ENCODE measurements around the gene TPPP3. TPM values are rescaled to one million over a fixed set of nuclear protein-coding genes. Genes with fewer than 3 reads are reported as not detected.

TPPP3 gene
- total RNA-seq, 2 experiments from 2014 or later: not detected

GRCh38 chr16:67412294-67412693 lies 19.0 kb upstream of the TPPP3 start:
- no peak for ATAC-seq
- POLR2A ChIA-PET: interaction anchor here (0.7 kb wide), 1 partner anchor 44 kb away, joined by 5 read pairs; no protein-coding TSS in a partner anchor
- H3K27ac Mint-ChIP-seq: no peak overlapping the region
- no peak overlapping the region for H3K4me3 Mint-ChIP-seq
- no peaks in the 10 kb centered on the region for H3K36me3 Mint-ChIP-seq (ENCODE audit: low read depth)
- CTCF ChIA-PET: interaction anchor here (0.7 to 3.8 kb wide), 2 partner anchors 12 to 15 kb away, joined by 3 to 22 read pairs; no protein-coding TSS in a partner anchor
- no peak for DNase-seq
- H3K9me3 Mint-ChIP-seq (ENCODE audit: insufficient read depth): no peaks in the 10 kb centered on the region
- H3K4me1 Mint-ChIP-seq (ENCODE audit: low read depth): peaks cover 8% of the 10 kb centered on the region
- peaks cover 22% of the 10 kb centered on the region for H3K27me3 Mint-ChIP-seq (ENCODE audit: low read depth)

- no peaks in the 10 kb centered on the region for H3K36me3 Mint-ChIP-seq (ENCODE audit: low read depth)
- H3K27ac Mint-ChIP-seq: no peak overlapping the region
- no peaks in the 10 kb centered on the region for H3K9me3 Mint-ChIP-seq (ENCODE audit: insufficient read depth)
- CTCF ChIA-PET: interaction anchor here (0.8 kb wide), 1 partner anchor 12 kb away, joined by 3 read pairs; no protein-coding TSS in a partner anchor
- H3K27me3 Mint-ChIP-seq (ENCODE audit: low read depth): peaks cover 15% of the 10 kb centered on the region
- peaks cover 4% of the 10 kb centered on the region for H3K4me1 Mint-ChIP-seq (ENCODE audit: low read depth)
- DNase-seq: no peak
- ATAC-seq: no peak
- no peak overlapping the region for H3K4me3 Mint-ChIP-seq
- POLR2A ChIA-PET: no interaction called here
These were observed 18.0 kb upstream of the TPPP3 start for GRCh38 chr16:67411339-67411738.

- no peak for DNase-seq
- no peaks in the 10 kb centered on the region for H3K4me1 Mint-ChIP-seq (ENCODE audit: low read depth)
- POLR2A ChIA-PET: no interaction called here
- ATAC-seq: no peak
- peaks cover 10% of the 10 kb centered on the region for H3K27me3 Mint-ChIP-seq (ENCODE audit: low read depth)
- no peaks in the 10 kb centered on the region for H3K36me3 Mint-ChIP-seq (ENCODE audit: low read depth)
- H3K27ac Mint-ChIP-seq: no peak overlapping the region
- no peaks in the 10 kb centered on the region for H3K9me3 Mint-ChIP-seq (ENCODE audit: insufficient read depth)
- CTCF ChIA-PET: no interaction called here
- no peak overlapping the region for H3K4me3 Mint-ChIP-seq
These were observed 16.3 kb upstream of the TPPP3 start for GRCh38 chr16:67409631-67410030.

GRCh38 chr16:67407788-67408452 lies 14.6 kb upstream of the TPPP3 start:
- H3K9me3 Mint-ChIP-seq (ENCODE audit: insufficient read depth): no peaks in the 10 kb centered on the region
- no peak for ATAC-seq
- H3K4me1 Mint-ChIP-seq (ENCODE audit: low read depth): no peaks in the 10 kb centered on the region
- DNase-seq: no peak
- H3K36me3 Mint-ChIP-seq (ENCODE audit: low read depth): no peaks in the 10 kb centered on the region
- ChIA-PET CTCF (interaction anchor here (0.8 to 1.0 kb wide), 2 partner anchors 20 to 147 kb away, joined by 3 read pairs; no protein-coding TSS in a partner anchor), POLR2A (interaction anchor here (0.6 kb wide), 1 partner anchor 30 kb away, joined by 3 read pairs; no protein-coding TSS in a partner anchor)
- no peak overlapping the region for H3K27ac Mint-ChIP-seq
- H3K4me3 Mint-ChIP-seq: no peak overlapping the region
- H3K27me3 Mint-ChIP-seq (ENCODE audit: low read depth): peaks cover 3% of the 10 kb centered on the region

- H3K27ac Mint-ChIP-seq: no peak overlapping the region
- ATAC-seq: no peak
- ChIA-PET CTCF (interaction anchor here (0.8 to 1.0 kb wide), 2 partner anchors 21 to 147 kb away, joined by 3 read pairs; no protein-coding TSS in a partner anchor), POLR2A (no interaction called here)
- DNase-seq: no peak
- peaks cover 4% of the 10 kb centered on the region for H3K27me3 Mint-ChIP-seq (ENCODE audit: low read depth)
- H3K4me1 Mint-ChIP-seq (ENCODE audit: low read depth): no peaks in the 10 kb centered on the region
- H3K36me3 Mint-ChIP-seq (ENCODE audit: low read depth): no peaks in the 10 kb centered on the region
- no peak overlapping the region for H3K4me3 Mint-ChIP-seq
- no peaks in the 10 kb centered on the region for H3K9me3 Mint-ChIP-seq (ENCODE audit: insufficient read depth)
These were observed 14.0 kb upstream of the TPPP3 start for GRCh38 chr16:67407176-67407787.

GRCh38 chr16:67406111-67406971 lies 13.0 kb upstream of the TPPP3 start:
- no peaks in the 10 kb centered on the region for H3K9me3 Mint-ChIP-seq (ENCODE audit: insufficient read depth)
- ATAC-seq: no peak
- DNase-seq: no peak
- no peaks in the 10 kb centered on the region for H3K36me3 Mint-ChIP-seq (ENCODE audit: low read depth)
- no peaks in the 10 kb centered on the region for H3K4me1 Mint-ChIP-seq (ENCODE audit: low read depth)
- no peak overlapping the region for H3K4me3 Mint-ChIP-seq
- ChIA-PET POLR2A (no interaction called here), CTCF (no interaction called here)
- no peak overlapping the region for H3K27ac Mint-ChIP-seq
- H3K27me3 Mint-ChIP-seq (ENCODE audit: low read depth): peaks cover 9% of the 10 kb centered on the region

GRCh38 chr16:67405336-67405735 lies 12.0 kb upstream of the TPPP3 start:
- no peak overlapping the region for H3K27ac Mint-ChIP-seq
- H3K27me3 Mint-ChIP-seq (ENCODE audit: low read depth): peaks cover 10% of the 10 kb centered on the region
- no peaks in the 10 kb centered on the region for H3K9me3 Mint-ChIP-seq (ENCODE audit: insufficient read depth)
- H3K4me3 Mint-ChIP-seq: no peak overlapping the region
- ATAC-seq (no peak), DNase-seq (no peak)
- H3K36me3 Mint-ChIP-seq (ENCODE audit: low read depth): no peaks in the 10 kb centered on the region
- CTCF ChIA-PET: interaction anchor here (0.6 to 1.3 kb wide), 2 partner anchors 23 to 181 kb away, joined by 3 to 4 read pairs; no protein-coding TSS in a partner anchor
- no peaks in the 10 kb centered on the region for H3K4me1 Mint-ChIP-seq (ENCODE audit: low read depth)
- POLR2A ChIA-PET: no interaction called here

- Mint-ChIP-seq H3K9me3 (ENCODE audit: insufficient read depth) (no peaks in the 10 kb centered on the region), H3K27ac (no peak overlapping the region), H3K4me3 (no peak overlapping the region), H3K27me3 (ENCODE audit: low read depth) (peaks cover 10% of the 10 kb centered on the region), H3K36me3 (ENCODE audit: low read depth) (no peaks in the 10 kb centered on the region), H3K4me1 (ENCODE audit: low read depth) (no peaks in the 10 kb centered on the region)
- DNase-seq (no peak), ATAC-seq (no peak)
- POLR2A ChIA-PET: no interaction called here
- CTCF ChIA-PET: interaction anchor here (1.3 kb wide), 1 partner anchor 23 kb away, joined by 3 read pairs; no protein-coding TSS in a partner anchor
These were observed 11.5 kb upstream of the TPPP3 start for GRCh38 chr16:67404740-67405226.

GRCh38 chr16:67403976-67404555 lies 10.8 kb upstream of the TPPP3 start:
- Mint-ChIP-seq H3K4me3 (no peak overlapping the region), H3K27ac (no peak overlapping the region), H3K27me3 (ENCODE audit: low read depth) (peaks cover 10% of the 10 kb centered on the region), H3K9me3 (ENCODE audit: insufficient read depth) (no peaks in the 10 kb centered on the region), H3K4me1 (ENCODE audit: low read depth) (no peaks in the 10 kb centered on the region), H3K36me3 (ENCODE audit: low read depth) (no peaks in the 10 kb centered on the region)
- ATAC-seq: no peak
- DNase-seq: no peak
- ChIA-PET POLR2A (no interaction called here), CTCF (interaction anchor here (1.3 kb wide), 1 partner anchor 24 kb away, joined by 3 read pairs; no protein-coding TSS in a partner anchor)

GRCh38 chr16:67400901-67401300 lies 7.6 kb upstream of the TPPP3 start:
- Mint-ChIP-seq H3K4me1 (ENCODE audit: low read depth) (no peaks in the 10 kb centered on the region), H3K27ac (no peak overlapping the region), H3K9me3 (ENCODE audit: insufficient read depth) (no peaks in the 10 kb centered on the region), H3K4me3 (no peak overlapping the region), H3K36me3 (ENCODE audit: low read depth) (no peaks in the 10 kb centered on the region), H3K27me3 (ENCODE audit: low read depth) (peaks cover 10% of the 10 kb centered on the region)
- DNase-seq: no peak
- POLR2A ChIA-PET: no interaction called here
- ATAC-seq: no peak
- CTCF ChIA-PET: interaction anchor here (1.3 to 5.0 kb wide), 2 partner anchors 12 to 140 kb away, joined by 3 to 34 read pairs; no protein-coding TSS in a partner anchor
